ENCODE data around the gene TRAPPC12.

GRCh38 chr2:3462493-3463104, 83.1 kb downstream of the TRAPPC12 start:
- TF ChIP-seq CTCF (IDR thresholded peaks at IDR 0.05) (no peak), POLR2AphosphoS5 (IDR thresholded peaks at IDR 0.05) (no peak), POLR2A (IDR thresholded peaks at IDR 0.05) (no peak), EP300 (IDR thresholded peaks at IDR 0.05) (no peak)
